ENCODE data around the gene ZNF396.

The ZNF396 gene

GRCh38 chr18:35334821-35335220, 42.3 kb downstream of the ZNF396 start:
- no peak for TF ChIP-seq RAD21 (IDR thresholded peaks at IDR 0.05; ENCODE audit: low read depth)
- TF ChIP-seq, protein P1, sequence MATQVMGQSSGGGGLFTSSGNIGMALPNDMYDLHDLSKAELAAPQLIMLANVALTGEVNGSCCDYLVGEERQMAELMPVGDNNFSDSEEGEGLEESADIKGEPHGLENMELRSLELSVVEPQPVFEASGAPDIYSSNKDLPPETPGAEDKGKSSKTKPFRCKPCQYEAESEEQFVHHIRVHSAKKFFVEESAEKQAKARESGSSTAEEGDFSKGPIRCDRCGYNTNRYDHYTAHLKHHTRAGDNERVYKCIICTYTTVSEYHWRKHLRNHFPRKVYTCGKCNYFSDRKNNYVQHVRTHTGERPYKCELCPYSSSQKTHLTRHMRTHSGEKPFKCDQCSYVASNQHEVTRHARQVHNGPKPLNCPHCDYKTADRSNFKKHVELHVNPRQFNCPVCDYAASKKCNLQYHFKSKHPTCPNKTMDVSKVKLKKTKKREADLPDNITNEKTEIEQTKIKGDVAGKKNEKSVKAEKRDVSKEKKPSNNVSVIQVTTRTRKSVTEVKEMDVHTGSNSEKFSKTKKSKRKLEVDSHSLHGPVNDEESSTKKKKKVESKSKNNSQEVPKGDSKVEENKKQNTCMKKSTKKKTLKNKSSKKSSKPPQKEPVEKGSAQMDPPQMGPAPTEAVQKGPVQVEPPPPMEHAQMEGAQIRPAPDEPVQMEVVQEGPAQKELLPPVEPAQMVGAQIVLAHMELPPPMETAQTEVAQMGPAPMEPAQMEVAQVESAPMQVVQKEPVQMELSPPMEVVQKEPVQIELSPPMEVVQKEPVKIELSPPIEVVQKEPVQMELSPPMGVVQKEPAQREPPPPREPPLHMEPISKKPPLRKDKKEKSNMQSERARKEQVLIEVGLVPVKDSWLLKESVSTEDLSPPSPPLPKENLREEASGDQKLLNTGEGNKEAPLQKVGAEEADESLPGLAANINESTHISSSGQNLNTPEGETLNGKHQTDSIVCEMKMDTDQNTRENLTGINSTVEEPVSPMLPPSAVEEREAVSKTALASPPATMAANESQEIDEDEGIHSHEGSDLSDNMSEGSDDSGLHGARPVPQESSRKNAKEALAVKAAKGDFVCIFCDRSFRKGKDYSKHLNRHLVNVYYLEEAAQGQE (IDR thresholded peaks at IDR 0.05; ENCODE audit: low read depth) = no peak
- no peak for TF ChIP-seq CEBPB (IDR thresholded peaks at IDR 0.05)
- no peak for TF ChIP-seq FOXM1 (IDR thresholded peaks at IDR 0.05; ENCODE audit: borderline replicate concordance, low read depth)
- TF ChIP-seq, protein P2, sequence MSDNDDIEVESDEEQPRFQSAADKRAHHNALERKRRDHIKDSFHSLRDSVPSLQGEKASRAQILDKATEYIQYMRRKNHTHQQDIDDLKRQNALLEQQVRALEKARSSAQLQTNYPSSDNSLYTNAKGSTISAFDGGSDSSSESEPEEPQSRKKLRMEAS (IDR thresholded peaks at IDR 0.05) = no peak
- no peak for TF ChIP-seq EP300 (IDR thresholded peaks at IDR 0.05; ENCODE audit: borderline replicate concordance)
- no peak for TF ChIP-seq CREB1 (IDR thresholded peaks at IDR 0.05; ENCODE audit: low read depth)
- TF ChIP-seq YY1 (IDR thresholded peaks at IDR 0.05; ENCODE audit: low read depth) = no peak
- no peak for TF ChIP-seq EGR1 (IDR thresholded peaks at IDR 0.05)
- no peak for TF ChIP-seq USF1 (IDR thresholded peaks at IDR 0.05)

GRCh38 chr18:35334212-35334611, 42.9 kb downstream of the ZNF396 start:
- TF ChIP-seq CREB1 (IDR thresholded peaks at IDR 0.05; ENCODE audit: low read depth) = no peak
- TF ChIP-seq TCF12 (IDR thresholded peaks at IDR 0.05; ENCODE audit: low read depth) = no peak
- no peak for TF ChIP-seq EGR1 (IDR thresholded peaks at IDR 0.05)
- no peak for TF ChIP-seq USF1 (IDR thresholded peaks at IDR 0.05)
- no peak for TF ChIP-seq TEAD4 (IDR thresholded peaks at IDR 0.05)
- TF ChIP-seq EP300 (IDR thresholded peaks at IDR 0.05; ENCODE audit: borderline replicate concordance) = no peak
- TF ChIP-seq ZBTB7A (IDR thresholded peaks at IDR 0.05; ENCODE audit: low read depth) = no peak
- TF ChIP-seq FOXM1 (IDR thresholded peaks at IDR 0.05; ENCODE audit: borderline replicate concordance, low read depth) = no peak
- no peak for TF ChIP-seq CEBPB (IDR thresholded peaks at IDR 0.05)
- TF ChIP-seq, protein P2 (IDR thresholded peaks at IDR 0.05) = no peak
- TF ChIP-seq NFIC (IDR thresholded peaks at IDR 0.05) = no peak
- no peak for TF ChIP-seq TAF1 (IDR thresholded peaks at IDR 0.05; ENCODE audit: low read depth)
- TF ChIP-seq, protein P1 (IDR thresholded peaks at IDR 0.05; ENCODE audit: low read depth) = no peak
- no peak for TF ChIP-seq RAD21 (IDR thresholded peaks at IDR 0.05; ENCODE audit: low read depth)

DNA sequence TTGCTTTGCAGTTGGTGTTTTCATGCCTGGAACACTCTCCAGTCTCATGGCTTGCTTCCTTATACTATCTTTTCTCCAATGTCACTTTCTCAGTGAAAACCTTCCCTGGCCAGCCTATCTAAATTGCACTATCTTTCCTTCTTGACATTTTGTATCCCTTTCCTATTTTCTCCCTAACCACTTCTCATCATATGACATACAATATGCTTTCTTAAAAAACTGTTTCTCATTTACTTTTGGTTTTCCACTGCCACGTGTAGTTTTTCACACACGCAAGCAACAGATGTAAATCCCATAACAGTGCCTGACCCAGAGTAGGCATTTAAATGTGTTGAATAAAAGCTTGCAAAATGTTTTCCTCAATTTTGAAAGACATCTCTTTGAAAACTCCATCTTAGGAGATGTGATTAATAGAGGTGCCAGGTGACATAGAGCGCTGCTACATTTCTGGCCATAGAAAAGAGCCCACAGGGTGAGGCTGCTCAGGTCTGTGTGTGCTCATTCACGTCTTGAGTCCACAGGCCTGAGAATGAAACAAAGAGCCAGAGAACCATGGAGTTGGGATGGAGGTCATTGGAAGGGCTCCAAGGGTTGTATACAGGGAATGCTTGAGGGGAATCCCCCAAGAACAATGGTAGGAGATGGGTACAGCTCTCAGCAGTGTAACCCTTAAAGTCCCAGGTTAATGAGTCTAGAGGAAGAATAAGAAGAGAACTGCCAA, 45.6 kb downstream of the ZNF396 start:
- TF ChIP-seq, protein P1 (IDR thresholded peaks at IDR 0.05; ENCODE audit: low read depth) = no peak
- TF ChIP-seq TAF1 (IDR thresholded peaks at IDR 0.05; ENCODE audit: low read depth) (no peak), CEBPB (IDR thresholded peaks at IDR 0.05) (no peak), RAD21 (IDR thresholded peaks at IDR 0.05; ENCODE audit: low read depth) (no peak), USF1 (IDR thresholded peaks at IDR 0.05) (no peak), EP300 (IDR thresholded peaks at IDR 0.05; ENCODE audit: borderline replicate concordance) (no peak)
- TF ChIP-seq, protein P2 (IDR thresholded peaks at IDR 0.05) = no peak

DNA sequence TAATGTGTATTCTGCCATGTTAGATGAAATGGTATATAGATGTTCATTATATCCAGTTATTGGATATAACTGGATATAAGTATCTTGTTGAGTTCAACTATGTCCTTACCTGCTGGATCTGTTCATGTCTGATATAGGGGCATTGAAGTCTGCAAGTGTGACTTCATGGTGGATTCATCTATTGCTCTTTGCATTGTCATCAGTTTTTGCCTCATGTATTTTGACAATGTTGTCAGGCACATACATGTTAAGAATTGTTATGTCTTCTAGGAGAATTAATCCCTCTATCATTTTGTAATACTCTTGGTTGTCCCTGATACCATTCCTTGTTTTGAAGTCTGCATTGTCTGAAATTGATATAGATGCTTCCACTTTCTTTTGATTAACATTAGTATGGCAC, 48.3 kb downstream of the ZNF396 start:
- no peak for TF ChIP-seq TCF12 (IDR thresholded peaks at IDR 0.05; ENCODE audit: low read depth)
- TF ChIP-seq, protein P2 (IDR thresholded peaks at IDR 0.05) = no peak
- TF ChIP-seq FOXM1 (IDR thresholded peaks at IDR 0.05; ENCODE audit: borderline replicate concordance, low read depth) = no peak
- no peak for TF ChIP-seq TAF1 (IDR thresholded peaks at IDR 0.05; ENCODE audit: low read depth)
- TF ChIP-seq NFIC (IDR thresholded peaks at IDR 0.05) = no peak
- no peak for TF ChIP-seq RAD21 (IDR thresholded peaks at IDR 0.05; ENCODE audit: low read depth)
- TF ChIP-seq EP300 (IDR thresholded peaks at IDR 0.05; ENCODE audit: borderline replicate concordance) = no peak
- TF ChIP-seq YY1 (IDR thresholded peaks at IDR 0.05; ENCODE audit: low read depth) = no peak
- TF ChIP-seq ZBTB7A (IDR thresholded peaks at IDR 0.05; ENCODE audit: low read depth) = no peak
- TF ChIP-seq CEBPB (IDR thresholded peaks at IDR 0.05) = no peak
- TF ChIP-seq TEAD4 (IDR thresholded peaks at IDR 0.05) = no peak
- no peak for TF ChIP-seq EGR1 (IDR thresholded peaks at IDR 0.05)
- TF ChIP-seq, protein P1 (IDR thresholded peaks at IDR 0.05; ENCODE audit: low read depth) = no peak
- no peak for TF ChIP-seq CREB1 (IDR thresholded peaks at IDR 0.05; ENCODE audit: low read depth)
- no peak for TF ChIP-seq USF1 (IDR thresholded peaks at IDR 0.05)
